GM19193 (cell line): ENCODE results near the gene SLC2A9.

ENCODE experiments used
- POLR2A ChIP-seq: IDR thresholded peaks from 4 replicates; pipeline ENCODE4 v1.6.1; 2011; ENCODE audit not compliant: insufficient read depth, insufficient read length; ENCODE audit errors: extremely low read depth

The SLC2A9 gene

DNA sequence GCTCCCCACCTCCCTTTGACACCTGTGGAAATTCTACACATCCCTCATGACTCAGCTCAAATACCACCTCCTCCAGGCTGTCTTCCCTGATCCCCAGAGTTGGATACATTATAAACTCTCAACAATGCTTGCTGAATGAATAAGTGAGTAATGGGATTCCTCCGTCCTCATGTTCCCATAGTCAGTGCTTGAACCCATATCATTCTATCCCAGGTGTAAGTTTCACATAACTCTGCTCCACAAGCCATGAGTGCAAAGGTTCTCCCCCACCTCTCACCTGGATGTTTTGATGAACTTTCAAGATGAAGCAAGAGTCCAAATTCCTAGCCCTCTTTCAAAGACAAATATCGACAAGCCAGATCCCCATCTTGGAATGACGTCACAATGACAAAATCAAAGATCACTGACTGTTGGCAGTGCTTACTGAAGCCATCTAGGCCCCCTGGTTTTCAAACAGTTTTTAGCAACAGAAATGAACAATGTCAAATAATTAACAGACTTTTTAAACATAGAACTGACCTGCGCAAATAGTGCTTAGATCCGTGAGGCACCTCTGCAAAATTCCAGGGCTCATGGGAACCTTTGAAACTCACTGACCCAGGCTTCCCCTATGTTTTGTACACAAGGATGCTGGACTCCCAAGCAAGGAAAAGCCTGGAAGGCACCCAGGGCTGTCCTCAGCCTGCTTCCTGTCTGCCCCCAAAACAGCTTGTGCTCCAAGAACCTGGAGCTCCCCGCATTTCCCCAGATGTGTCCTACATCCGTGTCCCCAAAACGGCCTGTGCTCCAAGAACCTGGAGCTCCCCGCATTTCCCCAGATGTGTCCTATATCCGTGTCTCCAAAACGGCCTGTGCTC, 4.0 kb downstream of the SLC2A9 start:
- no peak for TF ChIP-seq POLR2A

DNA sequence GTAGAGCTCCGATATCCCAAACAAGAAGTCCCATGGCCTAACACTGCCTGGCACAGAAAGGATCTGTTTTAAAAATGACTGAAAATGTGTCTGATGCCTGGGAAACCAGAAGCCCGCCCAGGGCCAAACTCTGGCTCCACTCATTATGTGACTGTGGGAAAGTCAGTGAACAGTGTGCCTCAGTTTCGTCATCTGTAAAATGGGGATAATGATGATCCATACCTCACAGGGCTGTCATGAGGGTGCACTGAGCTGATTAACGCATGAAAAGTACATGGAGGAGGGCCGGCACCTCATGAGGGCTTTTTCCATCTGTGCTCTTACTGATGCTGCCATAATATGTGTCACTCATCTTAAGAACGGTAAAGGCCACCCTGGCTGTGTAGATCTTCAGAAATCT, 5.1 kb downstream of the SLC2A9 start:
- TF ChIP-seq POLR2A = no peak

DNA sequence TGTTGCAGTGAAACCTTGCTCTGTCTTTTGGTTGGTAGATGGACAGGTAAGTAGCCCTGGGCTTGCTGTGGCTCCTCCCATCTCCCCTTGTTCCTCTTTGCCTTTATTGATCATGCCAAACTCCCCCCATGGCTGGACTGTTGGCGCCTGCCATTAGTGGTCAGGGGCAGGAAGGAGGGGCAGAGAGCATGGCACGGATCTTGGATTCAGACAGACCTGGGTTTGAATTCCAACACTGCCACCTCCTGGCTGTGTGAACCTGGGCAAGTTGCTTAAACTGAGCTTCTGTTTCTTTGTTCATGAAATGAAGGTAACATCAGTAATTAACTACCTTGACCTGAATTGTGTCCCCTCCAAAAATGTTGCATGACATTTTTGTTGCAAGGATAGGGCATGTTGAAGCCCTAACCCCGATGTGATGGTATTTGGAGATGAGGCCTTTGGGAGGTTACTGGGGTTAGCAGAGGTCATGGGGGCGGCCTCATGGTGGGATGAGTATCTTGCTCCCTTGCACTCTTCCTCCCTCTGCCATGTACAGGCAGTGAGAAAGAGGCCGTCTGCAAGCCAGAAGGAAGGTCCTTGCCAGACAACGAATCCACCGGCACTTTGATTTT, 6.0 kb downstream of the SLC2A9 start:
- no peak for TF ChIP-seq POLR2A

DNA sequence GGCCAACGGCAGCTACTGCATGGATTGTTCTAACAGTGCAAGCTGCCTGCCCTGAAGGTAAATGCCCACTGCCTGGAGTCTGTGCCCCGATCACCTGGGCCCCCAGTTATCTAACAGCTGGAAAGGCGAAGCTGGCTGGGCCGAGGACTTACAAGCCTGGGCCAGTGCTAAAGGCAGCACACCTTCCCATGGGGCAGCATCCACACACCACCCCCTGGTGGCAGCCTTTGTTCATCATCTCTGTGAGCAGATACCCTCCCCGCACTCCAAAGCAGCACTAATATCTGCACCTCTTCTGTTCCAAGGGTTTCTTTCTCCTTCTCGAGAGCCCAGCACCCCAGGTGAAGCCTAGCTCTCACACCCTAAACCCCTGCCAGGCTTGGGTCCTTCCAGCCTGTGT, 7.6 kb downstream of the SLC2A9 start:
- no peak for TF ChIP-seq POLR2A

DNA sequence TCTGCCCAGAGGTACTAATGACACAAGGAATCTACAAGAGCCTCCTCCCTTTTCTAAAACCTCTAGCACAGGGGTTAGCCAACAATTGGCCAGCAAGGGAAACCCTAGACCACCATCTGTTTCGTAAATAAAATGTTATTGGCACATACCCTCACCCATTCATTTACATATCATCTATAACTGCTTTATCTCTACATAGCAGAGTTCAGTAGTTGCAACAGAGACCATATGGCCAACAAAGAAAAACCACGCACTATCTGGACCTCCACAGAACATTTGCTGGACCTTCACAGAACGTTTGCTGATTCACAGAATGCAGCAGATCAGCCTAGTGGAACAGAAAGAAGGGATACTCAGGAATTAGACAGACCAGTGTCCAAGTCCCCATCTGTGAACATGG, 9.4 kb downstream of the SLC2A9 start:
- no peak for TF ChIP-seq POLR2A

DNA sequence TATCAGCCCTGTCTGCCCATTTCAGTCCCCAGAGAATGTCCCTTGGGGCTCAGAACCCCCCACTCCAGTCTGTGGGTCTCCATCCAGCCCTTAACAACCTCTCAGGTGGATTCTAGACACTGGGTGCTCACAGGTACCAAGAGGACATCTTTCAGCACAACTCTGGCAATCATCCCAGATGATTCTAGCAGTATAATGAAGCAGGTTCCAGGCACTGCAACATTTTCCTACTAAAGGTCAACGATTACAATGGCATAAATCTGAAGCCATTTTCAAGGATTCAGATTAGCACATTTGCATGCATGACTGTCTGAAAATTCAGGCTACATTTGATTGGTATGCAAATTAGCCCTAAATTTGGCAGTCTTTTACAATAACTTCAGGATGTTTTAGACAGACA, 10.0 kb downstream of the SLC2A9 start:
- TF ChIP-seq POLR2A = no peak

DNA sequence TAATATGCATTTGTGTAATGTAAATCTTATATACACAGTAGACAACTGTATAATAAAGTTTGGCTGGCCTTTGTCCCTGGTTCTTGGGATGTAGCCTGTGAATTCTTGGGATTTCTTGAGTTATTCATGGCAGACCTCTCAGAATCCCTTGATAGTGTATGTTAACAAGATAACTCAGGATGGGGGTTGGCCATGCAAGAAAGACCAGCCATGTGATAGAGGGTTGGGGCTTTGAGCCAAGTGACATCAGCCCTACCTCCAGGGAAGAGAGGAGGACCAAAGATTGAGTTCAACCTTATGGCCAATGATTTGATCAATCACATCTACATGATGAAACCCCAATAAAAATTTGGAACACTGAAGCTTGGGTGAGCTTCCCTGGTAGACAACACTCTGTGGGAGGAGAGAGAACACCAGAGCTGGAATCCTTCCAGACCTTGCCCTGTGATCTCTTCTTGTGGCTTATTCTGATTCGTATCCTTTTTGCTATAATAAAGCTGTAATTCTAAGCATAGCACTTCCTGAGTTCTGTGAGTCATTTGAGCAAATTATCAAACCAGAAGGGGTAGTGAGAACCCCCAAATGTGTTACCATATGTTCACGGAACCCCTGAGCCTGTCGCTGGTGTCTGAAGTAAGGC, 11.3 kb downstream of the SLC2A9 start:
- TF ChIP-seq POLR2A = no peak

DNA sequence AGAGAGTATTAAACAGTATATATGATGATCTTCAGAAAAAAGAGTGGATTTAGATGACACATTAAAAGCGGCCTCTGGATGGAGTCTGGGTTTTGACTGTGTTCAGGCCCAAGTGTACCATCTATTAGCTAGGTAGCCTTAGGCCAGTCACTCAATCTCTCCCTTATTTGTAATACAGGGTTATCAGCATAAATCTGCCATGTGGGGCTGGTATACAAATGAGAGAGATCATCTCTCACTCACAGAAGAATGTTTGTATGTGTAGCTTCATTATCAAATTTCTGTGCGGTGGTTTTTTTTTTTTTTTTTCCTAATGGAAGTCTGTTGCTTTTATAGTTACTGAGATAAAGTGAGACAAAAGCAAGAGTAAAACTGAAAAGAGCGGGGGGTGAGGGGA, 12.7 kb downstream of the SLC2A9 start:
- TF ChIP-seq POLR2A = no peak

DNA sequence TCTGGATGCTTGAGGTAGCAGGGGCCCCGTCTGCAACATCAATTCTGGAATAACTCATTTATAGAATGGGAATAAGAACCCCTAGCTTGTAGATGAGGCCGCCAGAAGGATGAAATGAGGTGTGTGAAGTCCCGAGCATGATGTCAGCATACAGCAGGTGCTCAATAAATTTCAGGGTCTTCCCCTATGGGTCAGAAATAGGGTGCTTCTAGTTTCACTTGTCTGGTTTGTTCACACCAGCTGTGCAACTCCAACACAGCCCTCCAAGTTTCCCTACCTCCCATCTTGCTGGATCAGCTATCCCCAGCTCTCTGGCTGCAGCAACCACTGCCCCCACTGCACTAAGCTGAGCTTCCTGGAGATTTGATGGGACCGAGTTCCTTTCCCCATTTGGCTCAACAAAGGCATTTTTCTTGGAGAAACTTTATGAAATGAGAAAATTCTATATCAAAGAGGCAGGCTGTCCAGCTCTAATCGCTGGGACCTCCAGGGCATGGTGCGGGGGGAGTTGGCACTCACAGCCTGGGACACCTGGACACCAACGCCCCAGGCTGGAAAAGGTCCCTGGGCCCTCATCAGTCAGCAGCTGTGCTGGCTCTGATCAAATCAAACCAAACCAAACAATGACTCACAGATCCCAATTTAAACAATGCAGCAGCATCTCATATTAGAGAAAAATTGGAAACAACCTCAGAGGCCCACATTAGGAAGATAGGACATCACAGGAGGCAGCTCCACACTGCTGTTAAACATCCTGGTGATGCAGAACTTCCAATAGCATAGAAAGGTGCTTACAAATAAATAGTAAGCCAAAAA, 13.3 kb downstream of the SLC2A9 start:
- no peak for TF ChIP-seq POLR2A

DNA sequence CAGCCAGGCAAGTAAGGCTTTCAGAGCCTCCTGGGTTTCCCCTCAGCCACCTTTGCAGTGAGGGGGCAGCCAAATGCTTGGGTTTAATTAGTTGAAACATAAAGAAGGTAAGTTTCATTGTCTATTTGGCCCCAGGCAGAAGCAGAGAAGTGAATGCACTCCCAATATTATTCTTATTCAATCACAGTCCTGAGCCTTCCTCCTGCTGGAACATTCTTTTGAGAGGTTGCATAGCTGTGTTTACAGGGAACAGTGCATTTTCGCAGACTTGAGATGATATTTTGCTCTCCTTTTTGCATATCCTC, 13.9 kb downstream of the SLC2A9 start:
- no peak for TF ChIP-seq POLR2A

DNA sequence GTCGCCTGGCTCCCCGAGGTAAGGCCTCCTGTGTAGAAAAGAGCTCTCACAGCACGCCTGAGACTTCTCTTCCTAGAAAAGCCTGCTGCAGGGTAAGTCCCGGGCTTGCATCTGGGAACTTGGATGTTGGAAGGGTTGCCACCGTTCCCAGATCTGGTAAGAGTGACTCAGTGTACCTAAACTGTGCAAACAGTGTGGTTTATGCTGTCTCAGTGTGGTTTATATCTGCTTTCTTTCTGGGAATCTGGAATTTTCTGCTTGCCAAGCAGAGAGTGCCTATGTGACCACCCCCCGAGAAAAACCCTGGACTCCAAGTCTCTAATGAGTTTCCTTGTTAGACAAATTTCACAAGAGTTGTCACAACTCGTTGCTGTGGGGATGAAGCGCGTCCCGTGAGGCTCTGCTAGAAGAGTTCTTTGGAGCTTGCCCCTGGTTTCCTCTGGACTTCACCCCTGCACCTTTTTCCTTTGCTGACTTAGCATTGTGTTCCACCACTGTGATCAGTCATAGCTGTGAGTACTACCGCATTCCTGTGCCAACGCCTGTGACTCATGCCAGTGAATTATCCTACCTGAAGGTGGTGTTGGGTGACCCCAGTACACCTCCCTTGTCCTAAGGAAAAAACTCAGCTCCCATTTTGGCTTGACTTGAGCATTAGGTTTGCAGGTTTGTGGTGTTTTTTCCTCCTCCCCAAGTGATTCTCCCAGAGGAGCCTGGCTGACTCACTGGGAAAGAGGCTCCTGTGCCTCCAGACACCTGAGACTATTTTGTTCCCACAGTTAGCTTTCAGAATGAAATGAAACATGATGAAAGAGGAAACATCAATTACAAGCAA, 14.5 kb downstream of the SLC2A9 start:
- TF ChIP-seq POLR2A = peak; percentile 35

DNA sequence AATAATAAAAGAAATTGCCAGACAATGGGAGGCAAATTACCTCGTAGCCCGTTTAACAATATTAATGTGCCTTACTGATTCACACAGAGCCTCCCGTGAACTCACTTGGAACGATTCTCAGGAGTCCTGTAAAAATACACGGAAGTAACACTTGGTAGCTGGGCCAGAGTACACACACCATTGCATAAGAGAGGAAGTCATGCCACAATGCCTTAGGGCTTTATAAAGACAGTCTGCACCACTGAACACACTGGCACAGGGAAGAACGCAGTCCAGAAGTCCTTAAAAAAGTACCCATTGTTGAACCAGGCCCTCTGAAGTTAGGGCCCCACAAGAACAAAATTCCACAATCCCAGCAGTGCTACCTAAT, 15.1 kb downstream of the SLC2A9 start:
- no peak for TF ChIP-seq POLR2A

DNA sequence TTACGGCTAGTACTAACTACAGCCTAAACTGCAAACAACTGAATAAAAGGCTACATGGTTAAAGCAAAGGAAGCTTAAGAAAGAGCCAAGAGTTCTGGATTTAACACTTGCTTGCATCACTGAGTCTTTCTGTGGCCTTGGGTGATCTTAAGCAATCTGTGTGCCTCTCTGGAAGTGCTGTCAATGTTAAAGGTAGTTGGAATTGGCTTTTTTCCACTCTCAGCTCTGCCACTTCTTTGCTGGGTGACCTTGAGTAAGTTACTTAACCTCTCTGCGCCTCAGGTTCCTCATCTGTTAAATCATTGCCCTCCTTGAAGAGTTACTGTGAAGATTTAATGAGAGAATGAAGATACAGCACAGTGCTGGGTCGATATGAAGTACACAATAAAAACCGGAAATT, 15.7 kb downstream of the SLC2A9 start:
- TF ChIP-seq POLR2A = no peak

DNA sequence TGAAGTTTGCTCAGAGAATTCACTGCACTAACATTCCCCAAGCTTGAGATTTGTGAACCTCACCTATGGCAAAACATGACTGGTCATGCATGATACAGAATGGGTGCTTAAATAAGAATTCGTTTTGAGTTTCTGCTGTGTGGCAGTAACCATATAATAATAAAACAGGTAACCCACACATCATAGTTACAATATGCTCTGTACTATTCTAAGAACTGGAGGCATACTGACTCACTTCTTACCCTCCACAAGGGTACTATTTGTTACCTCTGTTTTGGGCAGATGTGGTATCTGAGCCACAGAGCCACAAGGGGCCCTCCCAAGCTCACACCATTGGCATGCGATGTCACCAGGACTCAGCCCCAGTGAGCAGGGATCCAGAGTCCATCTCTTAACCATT, 17.6 kb downstream of the SLC2A9 start:
- TF ChIP-seq POLR2A = no peak
